RPMI8226 (cell line): ENCODE results near the gene MYO10.
A peak's percentile ranks its signal among the peaks of the same experiment; 100 is the strongest.
"Not testable (repeated sequence)": the region's sequence is repeated elsewhere in the genome, so short reads cannot be mapped to it uniquely, and the experiment has no call there.

Source experiments
- DNase-seq: peaks from one replicate; pipeline ENCODE4 v3.0.0-alpha.2; 2015

The MYO10 gene

DNA sequence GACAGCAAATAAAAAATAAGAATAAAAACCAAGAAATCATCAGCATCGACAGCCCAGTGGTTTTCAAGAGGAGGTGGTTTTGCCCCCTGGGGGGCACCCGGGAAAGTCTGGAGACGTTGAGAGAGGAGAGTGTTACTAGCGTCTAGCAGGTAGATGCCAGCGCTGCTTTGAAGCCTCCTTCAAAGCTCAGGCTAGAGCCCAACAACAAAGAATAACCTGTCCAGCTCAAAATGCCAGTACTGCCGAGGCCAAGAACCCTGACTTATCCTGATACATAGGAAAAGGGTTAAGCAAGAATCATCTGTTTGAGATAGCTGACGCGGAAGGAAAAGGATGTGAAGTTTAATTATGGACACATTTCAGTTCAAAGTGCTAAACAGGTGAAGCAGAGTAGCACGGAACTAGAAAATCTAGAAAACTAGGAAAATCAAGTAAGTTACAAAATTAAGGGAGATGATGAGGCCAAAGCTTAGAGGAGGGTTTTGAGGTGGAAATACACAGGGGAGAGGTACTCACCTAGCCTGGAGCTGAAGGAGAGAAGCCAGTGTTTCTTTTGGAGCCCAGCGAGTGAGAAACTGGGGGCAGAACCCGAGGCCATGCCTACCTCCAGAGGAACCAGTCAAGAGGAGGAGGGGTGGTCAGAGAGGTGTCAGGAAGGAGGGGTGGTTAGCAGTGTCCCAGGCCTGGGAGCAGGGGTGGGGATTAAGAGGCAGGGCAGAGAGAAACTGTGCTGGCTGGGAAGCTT, 198.3 kb downstream of the MYO10 start:
- DNase-seq = no peak

DNA sequence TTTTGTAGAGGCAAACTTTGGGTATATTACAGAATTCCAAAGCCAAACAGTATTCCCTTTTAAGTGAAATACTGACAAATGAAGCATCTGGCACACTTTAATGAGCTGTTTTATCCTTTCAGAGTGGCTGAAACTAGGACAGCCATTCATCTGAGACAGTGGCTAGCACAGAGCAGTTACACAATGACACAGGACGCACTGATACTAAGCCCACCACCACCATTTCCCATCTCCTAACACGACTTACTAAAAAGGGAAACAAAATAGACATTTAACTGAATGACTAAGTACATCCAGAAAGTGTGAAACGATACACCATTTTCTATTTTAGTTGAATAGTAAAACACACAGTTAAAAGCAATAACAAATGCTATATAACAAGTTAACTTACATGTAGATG, 198.9 kb downstream of the MYO10 start:
- DNase-seq = no peak

DNA sequence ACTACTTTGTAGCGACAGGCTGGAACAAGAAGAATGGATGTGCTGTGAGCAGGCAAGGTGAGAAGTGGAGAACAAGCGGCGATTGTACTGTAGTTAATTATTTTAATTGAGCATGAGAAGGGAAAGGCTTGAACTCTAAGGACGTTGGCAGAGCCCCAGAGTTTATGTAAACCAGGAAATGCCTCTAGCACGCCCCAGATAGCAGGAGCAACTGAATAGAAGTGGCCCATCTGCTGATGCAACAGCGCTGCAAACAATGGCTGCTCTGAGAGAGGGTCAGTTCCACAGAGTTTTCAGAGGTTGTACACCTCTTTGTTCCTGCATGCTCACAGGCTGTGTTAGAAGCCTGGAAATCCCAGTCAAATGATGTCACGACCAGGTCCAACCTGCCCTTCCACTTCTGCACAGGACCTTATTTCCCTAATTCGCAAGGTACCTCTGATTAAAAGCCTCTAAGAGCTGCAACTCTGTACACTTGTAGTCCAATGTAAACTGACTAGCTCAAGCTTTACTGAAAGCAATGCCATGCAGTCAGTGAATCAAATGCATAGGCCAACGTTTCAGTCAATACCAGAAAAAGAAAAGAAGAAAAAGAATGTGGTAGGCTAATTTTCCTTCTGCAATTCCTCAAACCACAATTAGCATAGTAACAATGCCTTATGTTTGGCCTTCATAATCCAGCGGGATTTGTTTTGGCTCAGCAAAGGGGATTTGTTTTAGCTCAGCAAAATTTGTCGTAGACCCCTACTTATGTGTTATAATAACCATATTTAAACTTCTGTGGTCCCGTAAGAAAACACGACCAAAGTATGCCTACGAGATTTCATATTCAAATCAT, 199.7 kb downstream of the MYO10 start:
- DNase-seq = no peak

GRCh38 chr5:16735101-16736060, 200.7 kb downstream of the MYO10 start:
- DNase-seq = no peak

DNA sequence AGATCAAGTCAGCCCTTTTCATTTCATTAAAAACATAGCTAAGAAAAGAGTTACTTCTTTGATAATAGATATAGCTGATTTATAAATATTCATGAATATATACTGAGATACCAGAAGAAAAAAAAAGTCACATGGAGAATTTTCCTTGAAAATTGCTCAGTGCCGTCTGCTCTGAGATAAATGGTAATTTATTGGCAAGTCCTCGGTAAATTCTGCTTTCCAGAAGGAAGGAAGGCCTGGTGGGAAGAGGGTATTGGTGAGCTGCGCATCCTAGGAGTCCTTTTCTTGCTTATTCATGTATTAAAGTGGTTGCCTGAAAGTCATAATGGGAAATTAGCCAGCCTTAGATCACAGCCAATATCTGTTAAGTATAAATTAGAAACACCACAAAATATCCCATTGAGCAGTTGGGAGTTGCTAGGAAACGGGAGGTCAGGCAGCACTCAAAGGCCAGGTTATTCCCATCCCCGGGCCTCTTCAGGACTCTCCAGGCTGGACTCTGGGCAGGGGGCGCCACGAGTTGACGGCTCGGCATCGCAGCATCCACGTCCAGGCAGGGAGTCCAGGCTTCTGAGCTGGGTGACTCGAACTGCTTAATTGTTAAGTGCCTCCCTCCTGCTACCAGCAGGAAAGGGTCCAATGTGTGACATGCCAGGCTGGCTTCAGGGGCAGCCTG, 202.6 kb downstream of the MYO10 start:
- DNase-seq = no peak

DNA sequence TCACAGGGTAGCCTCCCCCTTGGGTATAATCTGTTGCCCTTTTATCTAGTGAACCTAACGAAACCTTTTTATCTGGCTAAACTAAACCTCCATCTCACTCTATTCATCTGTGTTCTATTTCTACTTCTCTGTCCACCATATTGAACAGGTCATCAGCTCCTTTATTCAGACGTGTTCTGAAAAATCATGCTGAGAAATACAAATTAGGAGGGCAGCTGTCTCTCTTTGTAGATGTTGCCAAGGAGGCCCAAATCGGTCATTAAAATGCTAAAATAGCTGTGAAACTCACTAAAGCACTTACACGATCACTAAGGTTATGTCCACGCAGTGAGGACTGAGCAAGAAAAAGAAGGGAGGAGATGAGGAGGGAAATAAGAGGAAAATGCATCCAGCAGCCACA, 203.7 kb downstream of the MYO10 start:
- no peak for DNase-seq

- peak; percentile 4 for DNase-seq
These were observed 208.2 kb downstream of the MYO10 start for GRCh38 chr5:16727755-16728325.

DNA sequence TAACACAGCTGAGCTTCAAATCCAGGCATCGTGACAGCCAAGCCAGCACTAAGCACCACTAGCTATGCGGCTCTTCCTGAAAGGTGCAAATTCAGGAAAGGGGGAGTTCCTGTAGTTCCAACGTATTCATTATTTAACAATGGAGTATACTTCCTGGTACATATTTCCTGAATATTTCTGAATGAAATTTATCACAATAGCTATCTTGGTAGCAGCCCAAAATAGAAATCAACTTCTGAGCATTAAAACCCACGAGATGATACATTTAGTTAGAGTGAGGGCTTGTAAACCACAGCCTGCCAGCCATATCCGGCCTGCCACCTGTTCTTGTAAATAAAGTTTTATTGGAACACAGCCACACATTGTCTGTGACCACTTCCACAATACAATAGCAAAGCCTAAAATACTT, 209.5 kb downstream of the MYO10 start:
- DNase-seq = peak; percentile 12

- DNase-seq = no peak
These were observed 210.5 kb downstream of the MYO10 start for GRCh38 chr5:16725575-16725974.

DNA sequence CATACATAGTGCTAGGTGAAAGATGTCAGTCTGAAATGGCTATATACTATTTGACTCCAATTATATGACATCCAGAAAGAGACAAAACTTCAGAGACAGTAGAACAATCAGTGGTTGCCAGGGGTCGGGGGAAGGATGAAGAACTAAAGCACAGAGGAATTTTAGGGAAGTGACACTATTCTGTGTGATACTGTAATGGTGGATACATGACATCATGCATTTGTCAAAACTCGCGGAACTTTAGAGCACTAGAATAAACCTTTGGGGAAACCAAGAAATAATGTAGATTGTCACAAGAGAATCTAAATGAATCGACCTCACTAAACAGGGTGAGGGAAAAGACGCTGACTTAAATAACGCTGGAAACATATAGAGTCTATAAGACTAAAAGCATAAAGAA, 212.3 kb downstream of the MYO10 start:
- DNase-seq = no peak

- no peak for DNase-seq
These were observed 214.0 kb downstream of the MYO10 start for GRCh38 chr5:16722097-16722495.

- DNase-seq = no peak
These were observed 214.7 kb downstream of the MYO10 start for GRCh38 chr5:16721151-16722096.

GRCh38 chr5:16718036-16718435, 218.1 kb downstream of the MYO10 start:
- not testable (repeated sequence) for DNase-seq

GRCh38 chr5:16713386-16713928, 222.6 kb downstream of the MYO10 start:
- no peak for DNase-seq

DNA sequence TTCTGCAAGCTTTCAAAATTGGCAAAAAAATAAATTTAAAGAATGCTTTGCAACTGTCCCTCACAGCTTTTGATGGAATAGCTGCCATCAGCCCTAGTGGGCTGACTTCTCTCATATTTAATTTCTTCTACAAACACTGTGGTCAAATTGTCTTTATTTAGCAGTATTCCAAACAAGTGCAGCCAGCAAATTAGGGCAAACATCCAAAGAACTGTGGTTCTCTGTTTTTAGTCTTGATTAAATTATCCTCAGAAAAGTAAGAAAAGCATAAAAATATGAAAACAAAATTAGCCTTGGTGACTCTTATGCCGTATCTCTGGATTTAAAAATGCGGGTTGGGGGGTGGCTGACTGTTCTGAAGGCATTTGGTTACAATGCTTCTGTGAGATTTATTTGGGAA, 223.5 kb downstream of the MYO10 start:
- DNase-seq = no peak

DNA sequence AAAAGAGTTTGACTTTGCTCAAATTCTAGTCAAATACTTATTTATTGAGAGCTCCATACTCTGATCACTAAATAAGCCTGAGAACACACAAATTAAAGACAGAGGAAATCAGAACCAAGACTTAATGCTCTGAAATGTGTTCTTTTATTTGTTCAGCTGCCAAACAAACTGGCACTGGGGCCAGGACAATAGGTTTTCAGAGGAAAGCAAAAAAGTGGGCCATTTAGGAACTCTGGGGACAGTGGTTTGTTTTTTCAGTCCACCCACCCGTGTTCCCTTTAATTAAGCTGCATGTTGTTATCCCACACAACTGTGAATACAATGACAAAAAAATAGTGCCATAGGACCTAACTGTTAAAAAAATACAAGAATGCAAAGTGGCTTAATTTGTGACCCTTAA, 223.9 kb downstream of the MYO10 start:
- no peak for DNase-seq

GRCh38 chr5:16709691-16710433, 226.2 kb downstream of the MYO10 start:
- DNase-seq = no peak

DNA sequence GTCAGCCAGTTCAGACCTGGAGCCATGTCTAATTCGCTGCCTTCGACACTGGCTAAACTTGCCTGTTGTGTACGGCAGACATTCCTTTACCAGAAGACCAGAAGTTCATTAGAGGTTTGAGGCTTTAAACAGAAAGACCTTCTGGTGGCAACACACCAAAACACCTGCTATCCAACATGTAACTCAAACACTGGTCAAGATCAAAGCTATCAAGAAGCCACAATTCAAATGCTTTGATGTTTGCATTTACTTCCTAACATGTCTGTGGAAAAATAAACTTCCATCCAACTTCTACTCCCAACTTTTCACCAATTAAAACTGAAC, 228.3 kb downstream of the MYO10 start:
- DNase-seq = no peak

- no peak for DNase-seq
These were observed 228.8 kb downstream of the MYO10 start for GRCh38 chr5:16707168-16707868.
